GM23338 (cell line): Measurements from ENCODE around the gene RGS3. TPM values are rescaled to one million over a fixed set of nuclear protein-coding genes. Genes with fewer than 3 reads are reported as not detected.

ENCODE experiments used
- ATAC-seq: fragments of 200-7000 bp; cut with Tn5 transposase; 3 replicates; pipeline ENCODE4 v1.9.1; 2020
- DNase-seq: peaks from one replicate; pipeline ENCODE4 v3.0.0-alpha.2; 2015; ENCODE audit warnings: low spot score
- H2AFZ ChIP-seq: fragments of 200-600 bp; sonication (generic); 2 replicates; pipeline ENCODE4 v1.8.0; 2016; ENCODE audit warnings: antibody characterized with exemption, mild to moderate bottlenecking, moderate library complexity
- H3F3A ChIP-seq: fragments of 200-600 bp; sonication (generic); replicated peaks from 2 replicates; pipeline ENCODE4 v1.8.0; 2017; ENCODE audit warnings: antibody characterized with exemption, mixed run types, low read depth
- H3K27ac ChIP-seq: fragments of 200-600 bp; sonication (generic); 2 replicates; pipeline ENCODE4 v1.6.1; 2016; ENCODE audit warnings: low read depth
- H3K27me3 ChIP-seq: fragments of 200-600 bp; sonication (generic); 2 replicates; pipeline ENCODE4 v1.8.0; 2016; ENCODE audit warnings: mild to moderate bottlenecking, mixed run types, moderate library complexity; ENCODE audit not compliant: insufficient read depth
- H3K36me3 ChIP-seq: fragments of 200-600 bp; sonication (generic); 2 replicates; pipeline ENCODE4 v1.8.0; 2016; ENCODE audit warnings: mild to moderate bottlenecking; ENCODE audit not compliant: insufficient read depth
- H3K4me1 ChIP-seq: fragments of 200-600 bp; sonication (generic); 2 replicates; pipeline ENCODE4 v1.8.0; 2016; ENCODE audit warnings: mild to moderate bottlenecking, moderate library complexity; ENCODE audit not compliant: insufficient read depth
- H3K4me2 ChIP-seq: fragments of 200-600 bp; sonication (generic); 2 replicates; pipeline ENCODE4 v1.7.1; 2017; ENCODE audit warnings: mixed run types
- H3K4me3 ChIP-seq: fragments of 200-600 bp; sonication (generic); 2 replicates; pipeline ENCODE4 v1.6.1; 2016; ENCODE audit warnings: mixed run types
- H3K79me2 ChIP-seq: fragments of 200-600 bp; sonication (generic); replicated peaks from 2 replicates; pipeline ENCODE4 v1.8.0; 2017; ENCODE audit warnings: mild to moderate bottlenecking; ENCODE audit not compliant: insufficient read depth
- H3K9me2 ChIP-seq: fragments of 200-600 bp; sonication (generic); 2 replicates; pipeline ENCODE4 v1.8.0; 2017; ENCODE audit not compliant: insufficient read depth
- H4K20me1 ChIP-seq: fragments of 200-600 bp; sonication (generic); replicated peaks from 2 replicates; pipeline ENCODE4 v1.8.0; 2017; ENCODE audit warnings: mild to moderate bottlenecking; ENCODE audit not compliant: insufficient read depth
- H3K27ac Mint-ChIP-seq: 2 replicates; pipeline ENCODE4 v1.8.0; 2020; ENCODE audit warnings: inconsistent platforms, mild to moderate bottlenecking, moderate library complexity, mixed read lengths
- H3K27me3 Mint-ChIP-seq: 3 replicates; pipeline ENCODE4 v1.8.0; 2022; ENCODE audit warnings: low read depth, mild to moderate bottlenecking, moderate library complexity, mixed read lengths, inconsistent platforms; ENCODE audit not compliant: insufficient read depth, poor library complexity
- H3K36me3 Mint-ChIP-seq: 3 replicates; pipeline ENCODE4 v1.8.0; 2021; ENCODE audit warnings: low read depth, mild to moderate bottlenecking, inconsistent platforms, moderate library complexity, mixed read lengths
- H3K4me1 Mint-ChIP-seq: 3 replicates; pipeline ENCODE4 v1.8.0; 2020; ENCODE audit warnings: mild to moderate bottlenecking, inconsistent platforms, mixed read lengths
- H3K4me3 Mint-ChIP-seq: 3 replicates; pipeline ENCODE4 v1.8.0; 2021; ENCODE audit warnings: moderate library complexity, mild to moderate bottlenecking, inconsistent platforms, mixed read lengths
- H3K9me3 Mint-ChIP-seq: 3 replicates; pipeline ENCODE4 v1.8.0; 2020; ENCODE audit warnings: moderate library complexity, mild to moderate bottlenecking, inconsistent platforms, mixed read lengths
- CREB1 ChIP-seq: fragments of 250-450 bp; sonication (Bioruptor Pico); IDR thresholded peaks from 2 replicates; pipeline ENCODE4 v1.5.0; 2020; ENCODE audit warnings: low read depth, mild to moderate bottlenecking, moderate library complexity
- ETS1 ChIP-seq: IDR thresholded peaks from 2 replicates; pipeline ENCODE4 v1.6.1; 2016; ENCODE audit warnings: antibody characterized with exemption
- EZH2 ChIP-seq: fragments of 200-600 bp; sonication (generic); IDR thresholded peaks from one replicate; pipeline ENCODE4 v1.8.0; 2017; ENCODE audit warnings: antibody characterized with exemption, mild to moderate bottlenecking, low read depth; ENCODE audit not compliant: unreplicated experiment
- EZH2phosphoT487 ChIP-seq: fragments of 200-600 bp; sonication (generic); IDR thresholded peaks from one replicate; pipeline ENCODE4 v1.8.1; 2018; ENCODE audit warnings: antibody characterized with exemption; ENCODE audit not compliant: unreplicated experiment
- JUNB ChIP-seq: IDR thresholded peaks from one replicate; pipeline ENCODE4 v1.6.1; 2016; ENCODE audit warnings: antibody characterized with exemption; ENCODE audit not compliant: unreplicated experiment
- NANOG ChIP-seq: IDR thresholded peaks from 2 replicates; pipeline ENCODE4 v1.6.1; 2016; ENCODE audit warnings: antibody characterized with exemption, borderline replicate concordance
- POLR2AphosphoS5 ChIP-seq: IDR thresholded peaks from 2 replicates; pipeline ENCODE4 v1.6.1; 2016; ENCODE audit warnings: antibody characterized with exemption, low read depth
- REST ChIP-seq: IDR thresholded peaks from one replicate; pipeline ENCODE4 v1.6.1; 2018; ENCODE audit warnings: antibody characterized with exemption; ENCODE audit not compliant: unreplicated experiment
- STAT1 ChIP-seq: IDR thresholded peaks from one replicate; pipeline ENCODE4 v1.6.1; 2016; ENCODE audit warnings: antibody characterized with exemption; ENCODE audit not compliant: unreplicated experiment
- ZNF114 ChIP-seq: fragments of 250-450 bp; sonication (Bioruptor Pico); IDR thresholded peaks from 2 replicates; pipeline ENCODE4 v1.5.0; 2020; ENCODE audit warnings: mild to moderate bottlenecking, moderate library complexity
- ZNF331 ChIP-seq: fragments of 250-450 bp; sonication (Bioruptor Pico); IDR thresholded peaks from 2 replicates; pipeline ENCODE4 v1.5.0; 2020; ENCODE audit warnings: low read depth, mild to moderate bottlenecking, moderate library complexity
- ZNF462 ChIP-seq: fragments of 250-450 bp; sonication (Bioruptor Pico); IDR thresholded peaks from 2 replicates; pipeline ENCODE4 v1.5.0; 2020; ENCODE audit warnings: mild to moderate bottlenecking, moderate library complexity
- polyA plus RNA-seq: library from polyadenylated mRNA; unstranded; fragments of >200 nt; fragmentation: Nextera tagmentation; extraction: Ambion mirVana; gene quantifications from 2 replicates; pipeline ENCODE4 v1.2.1, GENCODE V29; 2016
- total RNA-seq: library from RNA; depleted of rRNA; stranded (reverse); fragments of >200 nt; shearing (Covaris generic); gene quantifications from 2 replicates; pipeline ENCODE4 v1.2.3, GENCODE V29; 2014

The RGS3 gene
- total and polyA plus RNA-seq, 2 experiments from 2014 or later: 14.2 to 24.3 TPM

- no peak for TF ChIP-seq STAT1
- TF ChIP-seq EZH2: no peak
- no peak for TF ChIP-seq NANOG
- no peak for TF ChIP-seq REST
- no peak for TF ChIP-seq POLR2AphosphoS5
- TF ChIP-seq ETS1: no peak
- TF ChIP-seq CREB1: no peak
- no peak for TF ChIP-seq ZNF114 (CRISPR knock-in tag)
Observed at GRCh38 chr9:113617550-113617949, 154.0 kb downstream of the RGS3 start (continued).

GRCh38 chr9:113618836-113619490 lies 155.4 kb downstream of the RGS3 start:
- no peak for ATAC-seq
- no peak overlapping the region for H3K27ac Mint-ChIP-seq
- H3K36me3 Mint-ChIP-seq: no peaks in the 10 kb centered on the region
- Histone ChIP-seq H3K4me2 (no peak overlapping the region), H4K20me1 (no peaks in the 10 kb centered on the region), H3K4me1 (peaks cover 31% of the 10 kb centered on the region), H3K27ac (no peak overlapping the region), H3F3A (no peaks in the 10 kb centered on the region), H3K36me3 (no peaks in the 10 kb centered on the region), H2AFZ (no peak overlapping the region), H3K27me3 (no peaks in the 10 kb centered on the region), H3K9me2 (0 out of 2 replicates have a peak, but pooled peaks cover 4% of the 10 kb centered on the region), H3K4me3 (no peak overlapping the region), H3K79me2 (no peaks in the 10 kb centered on the region)
- no peaks in the 10 kb centered on the region for H3K9me3 Mint-ChIP-seq
- peaks cover 46% of the 10 kb centered on the region for H3K4me1 Mint-ChIP-seq
- H3K27me3 Mint-ChIP-seq: peaks cover 1% of the 10 kb centered on the region
- H3K4me3 Mint-ChIP-seq: no peak overlapping the region
- no peak for DNase-seq
- TF ChIP-seq ETS1: no peak
- TF ChIP-seq JUNB: no peak
- TF ChIP-seq EZH2: no peak
- no peak for TF ChIP-seq EZH2phosphoT487
- no peak for TF ChIP-seq ZNF462 (CRISPR knock-in tag)
- no peak for TF ChIP-seq POLR2AphosphoS5
- no peak for TF ChIP-seq CREB1
- no peak for TF ChIP-seq NANOG
- no peak for TF ChIP-seq ZNF331 (CRISPR knock-in tag)
